ENCODE data around the gene SH3GL2.
"Not testable (repeated sequence)": the region's sequence is repeated elsewhere in the genome, so short reads cannot be mapped to it uniquely, and the experiment has no call there.

Gene SH3GL2

DNA sequence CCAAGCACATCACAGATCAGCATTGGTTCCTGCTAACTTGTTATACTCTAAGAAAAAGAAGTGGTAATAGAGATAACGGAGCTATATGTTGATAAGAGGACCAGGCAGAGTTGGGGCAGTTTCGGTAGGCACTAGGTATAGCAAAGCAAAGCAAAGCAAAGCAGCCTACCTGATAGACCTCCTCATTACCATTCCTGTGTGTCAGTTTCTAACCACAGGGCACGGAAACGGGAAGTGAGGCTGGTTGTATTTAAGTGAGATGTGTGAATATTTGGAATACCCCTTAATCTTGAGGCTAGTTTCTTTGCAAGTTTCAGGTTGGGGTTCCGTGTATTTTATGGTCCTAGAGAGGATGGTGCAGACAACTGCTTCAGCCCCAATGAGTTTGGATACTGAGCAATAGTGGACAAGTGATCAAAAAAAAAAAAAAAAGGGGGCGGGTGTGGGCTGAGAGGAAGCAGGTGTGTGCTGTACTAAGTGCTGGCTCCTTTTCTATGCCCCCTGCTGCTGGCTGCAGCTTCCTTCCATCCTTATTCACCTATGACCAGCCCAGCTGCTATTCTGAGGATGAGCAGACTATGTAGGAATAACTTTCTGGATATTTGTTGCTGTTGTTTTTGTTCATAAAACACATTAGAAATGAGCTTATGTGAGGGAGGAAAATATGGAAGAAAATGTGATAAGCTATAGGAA is 183.3 kb downstream of the SH3GL2 start:
- DNase-seq = no peak

DNA sequence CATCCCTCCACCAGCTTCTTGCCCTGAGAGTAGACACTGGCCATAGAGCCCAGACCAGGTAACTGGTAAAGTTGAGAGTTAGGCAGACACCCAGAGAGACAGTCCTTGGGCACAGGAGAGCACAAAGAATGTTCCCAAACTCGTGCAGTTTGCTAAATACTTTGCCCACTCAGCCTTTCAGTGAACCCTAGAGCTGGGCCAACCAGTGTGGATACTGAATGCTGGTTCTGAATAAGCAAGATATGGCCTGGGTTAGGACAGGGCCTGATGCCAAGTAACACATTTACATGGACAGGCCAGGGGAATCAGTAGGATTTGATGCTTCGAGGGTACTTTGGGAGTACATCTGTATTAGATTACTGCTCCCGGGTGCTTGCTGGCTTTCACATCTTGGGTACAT is 185.4 kb downstream of the SH3GL2 start:
- DNase-seq = no peak

DNA sequence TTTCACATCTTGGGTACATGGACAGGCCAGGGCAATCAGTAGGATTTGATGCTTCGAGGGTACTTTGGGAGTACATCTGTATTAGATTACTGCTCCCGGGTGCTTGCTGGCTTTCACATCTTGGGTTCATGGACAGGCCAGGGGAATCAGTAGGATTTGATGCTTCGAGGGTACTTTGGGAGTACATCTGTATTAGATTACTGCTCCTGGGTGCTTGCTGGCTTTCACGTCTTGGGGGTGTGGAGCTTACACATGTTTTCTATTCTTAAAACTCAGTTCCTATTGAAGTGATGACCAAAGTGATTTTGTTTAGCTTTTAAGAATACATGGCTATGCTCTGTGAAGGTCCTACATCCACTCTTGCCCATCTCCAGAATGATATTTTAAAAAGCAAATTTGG is 186.3 kb downstream of the SH3GL2 start:
- not testable (repeated sequence) for DNase-seq

DNA sequence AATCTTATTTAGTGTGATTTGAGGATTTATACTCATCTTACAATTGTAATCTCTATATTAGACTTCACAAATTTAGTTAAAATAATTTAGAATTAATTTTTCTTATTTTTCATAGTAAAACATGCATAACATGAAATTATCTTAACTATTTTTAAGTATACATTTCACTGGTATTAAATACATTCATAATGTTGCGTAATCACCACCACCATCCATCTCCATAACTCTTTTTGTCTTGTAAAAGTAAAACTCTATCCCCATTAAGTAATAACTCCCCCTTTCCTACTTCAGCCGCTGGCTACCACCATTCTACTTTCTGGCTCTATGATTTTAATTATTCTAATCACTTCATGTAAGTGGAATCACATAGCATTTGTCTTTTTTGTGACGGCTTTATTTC is 193.4 kb downstream of the SH3GL2 start:
- DNase-seq = no peak

DNA sequence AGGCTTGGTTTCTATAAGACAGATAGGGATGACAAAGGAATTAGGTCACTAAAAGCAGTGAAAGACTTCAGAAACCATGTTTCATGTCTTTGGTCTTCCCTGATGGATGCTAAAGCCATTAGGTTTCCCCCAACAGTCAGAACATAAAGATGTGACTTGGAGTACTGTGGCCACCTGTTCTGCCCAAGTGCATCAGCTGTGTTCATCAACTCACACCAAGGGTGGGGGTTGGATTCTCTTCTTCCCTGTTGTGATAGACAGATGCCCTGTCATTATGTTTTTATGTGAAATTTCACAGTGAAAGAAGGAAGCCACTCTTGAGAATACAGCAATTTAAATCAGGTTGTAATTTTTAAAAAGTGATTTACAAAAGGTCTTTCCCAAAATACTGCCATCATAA is 196.8 kb downstream of the SH3GL2 start:
- DNase-seq = peak; percentile 58

DNA sequence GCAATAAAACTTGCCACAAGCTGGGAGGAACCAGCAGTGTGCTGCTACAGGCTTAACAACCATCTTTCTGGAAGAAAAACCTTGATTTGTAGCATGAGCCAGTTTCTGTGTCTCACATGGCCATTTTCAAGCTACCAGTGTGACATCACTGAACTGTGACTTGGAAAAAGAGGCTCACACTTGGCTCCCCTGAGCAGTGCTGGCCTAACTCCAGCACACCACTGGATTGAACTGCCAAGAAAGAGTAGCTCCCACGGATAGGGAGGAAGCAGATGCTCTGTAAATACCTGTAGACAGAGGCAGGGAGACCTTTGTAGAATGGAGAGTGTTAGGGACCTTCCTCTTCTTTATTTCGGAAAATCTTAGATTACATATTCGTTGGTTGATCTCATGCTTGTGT is 197.9 kb downstream of the SH3GL2 start:
- peak; percentile 11 for DNase-seq

DNA sequence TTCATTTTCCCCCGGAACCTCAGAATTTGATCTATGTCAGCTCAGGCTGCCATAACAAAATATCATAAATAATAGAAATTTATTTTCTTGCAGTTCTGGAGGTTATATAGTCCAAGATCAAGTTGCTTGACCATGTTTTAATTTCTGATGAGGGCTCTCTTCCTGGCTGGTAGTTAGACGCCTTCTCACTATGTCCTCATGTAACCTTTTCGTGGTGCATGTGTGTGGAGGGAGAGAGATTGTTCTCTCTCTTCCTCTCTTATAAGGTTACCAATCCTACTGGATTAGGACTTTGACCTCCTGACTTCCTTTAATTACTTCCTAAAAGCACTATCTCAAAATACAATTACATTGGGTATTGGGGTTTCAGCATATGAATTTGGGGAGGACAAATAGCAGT is 198.6 kb downstream of the SH3GL2 start:
- no peak for DNase-seq

DNA sequence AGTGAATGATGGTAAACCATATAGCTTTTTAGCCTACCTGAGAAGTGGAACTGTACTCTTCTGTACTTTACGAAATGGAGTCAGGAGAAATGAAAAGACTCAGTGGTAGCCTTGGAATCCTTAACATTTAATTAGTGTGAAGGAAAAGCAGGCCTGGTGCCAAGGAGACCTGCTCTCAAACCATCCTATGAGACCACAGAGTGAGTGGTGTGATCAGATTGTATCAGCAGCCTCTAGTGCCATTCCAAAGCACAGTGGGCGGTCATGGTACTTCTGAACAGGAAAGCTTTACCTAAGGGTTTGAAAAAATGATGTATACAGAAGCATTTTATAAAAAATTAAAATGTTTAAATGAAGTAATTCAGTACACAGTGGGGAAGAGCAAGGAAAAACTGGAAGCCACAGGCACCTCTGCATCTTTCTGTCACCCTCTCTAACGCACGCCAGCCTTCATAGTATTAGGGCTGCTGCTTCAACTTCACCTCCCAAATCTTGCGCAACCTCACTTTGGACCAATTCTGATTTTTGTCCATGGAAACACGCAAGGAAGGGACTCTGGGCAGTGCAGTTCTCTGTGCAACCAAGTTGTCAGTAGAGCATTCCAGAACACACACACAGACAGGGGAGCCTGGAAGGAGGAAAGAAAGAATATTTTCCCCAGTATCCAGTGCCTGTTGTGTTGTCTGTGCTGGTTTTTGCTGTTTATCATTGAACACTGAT is 203.7 kb downstream of the SH3GL2 start:
- no peak for DNase-seq

DNA sequence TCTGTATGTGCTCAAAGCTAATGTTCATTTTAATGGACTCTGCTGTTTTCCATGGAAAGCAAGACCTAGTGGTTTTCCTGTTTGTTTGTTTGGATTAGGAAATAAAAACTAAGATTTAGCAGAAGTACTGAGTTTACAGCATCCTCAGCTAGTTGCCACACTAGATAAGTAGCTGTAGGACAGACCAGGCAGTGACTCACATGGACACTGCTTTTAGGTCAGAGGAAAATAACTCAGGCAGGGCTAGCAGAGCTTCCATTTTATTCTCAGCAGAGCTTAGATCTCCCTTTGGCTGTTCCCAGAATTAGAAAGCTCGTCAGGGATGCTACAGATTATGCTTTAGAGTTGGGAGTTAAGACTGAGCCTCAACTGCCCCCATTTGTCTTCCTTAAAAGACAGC is 204.4 kb downstream of the SH3GL2 start:
- DNase-seq = no peak

DNA sequence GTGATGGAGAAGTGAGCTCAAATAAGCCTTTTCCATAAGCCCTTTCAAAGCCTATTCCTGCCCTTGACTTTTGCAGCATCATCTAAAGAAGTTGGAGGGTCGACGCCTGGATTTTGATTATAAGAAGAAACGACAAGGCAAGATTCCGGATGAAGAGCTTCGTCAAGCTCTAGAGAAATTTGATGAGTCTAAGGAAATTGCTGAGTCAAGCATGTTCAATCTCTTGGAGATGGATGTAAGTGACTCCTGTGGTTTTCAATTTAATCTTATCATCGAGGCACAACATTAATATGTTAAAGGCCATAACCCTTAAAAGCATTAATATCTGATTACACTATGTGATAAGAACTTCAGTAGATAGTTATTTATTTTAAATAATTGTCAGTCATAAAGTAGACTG is 210.4 kb downstream of the SH3GL2 start:
- no peak for DNase-seq

DNA sequence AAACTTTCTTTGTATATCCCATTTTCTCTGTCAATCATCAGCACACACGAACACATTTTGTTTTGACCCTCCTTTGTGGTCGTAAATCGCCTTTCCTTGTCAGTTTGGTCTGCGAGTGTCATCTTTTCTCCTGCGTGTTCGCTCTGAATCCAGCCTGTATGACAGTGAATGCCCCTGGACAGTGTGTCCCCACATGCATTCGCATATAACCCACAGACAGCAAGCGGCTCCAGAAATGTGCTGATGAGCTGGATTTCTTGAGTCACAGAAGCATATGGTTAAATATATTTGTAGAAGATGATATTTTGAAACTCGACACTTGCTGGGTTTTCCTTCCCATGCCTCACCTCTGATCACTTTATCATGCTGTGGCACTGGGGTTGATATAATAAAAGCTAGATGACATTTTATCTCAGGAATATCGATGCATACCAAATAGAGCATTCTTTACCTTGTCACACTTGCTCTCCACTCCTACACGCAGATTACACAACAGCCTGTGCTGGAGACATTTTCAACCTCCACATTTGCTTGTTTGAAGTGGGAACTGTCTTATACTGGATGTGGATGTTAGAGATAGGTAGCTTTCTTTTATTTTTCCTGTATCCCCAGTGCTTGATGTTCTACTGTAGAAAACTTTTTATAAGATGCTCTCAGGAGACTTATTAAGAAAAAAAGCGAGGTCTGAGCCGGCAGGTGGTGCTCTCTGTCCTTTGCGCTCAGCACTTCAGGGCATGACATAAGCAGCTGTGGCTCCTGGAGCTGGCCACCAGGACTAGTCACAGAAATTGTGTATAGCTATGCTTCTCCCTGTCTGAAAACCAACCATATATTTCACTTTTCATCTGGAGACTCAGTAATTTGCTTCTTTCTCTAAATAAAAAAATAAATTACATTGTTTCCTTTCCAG is 215.1 kb downstream of the SH3GL2 start:
- DNase-seq = no peak

DNA sequence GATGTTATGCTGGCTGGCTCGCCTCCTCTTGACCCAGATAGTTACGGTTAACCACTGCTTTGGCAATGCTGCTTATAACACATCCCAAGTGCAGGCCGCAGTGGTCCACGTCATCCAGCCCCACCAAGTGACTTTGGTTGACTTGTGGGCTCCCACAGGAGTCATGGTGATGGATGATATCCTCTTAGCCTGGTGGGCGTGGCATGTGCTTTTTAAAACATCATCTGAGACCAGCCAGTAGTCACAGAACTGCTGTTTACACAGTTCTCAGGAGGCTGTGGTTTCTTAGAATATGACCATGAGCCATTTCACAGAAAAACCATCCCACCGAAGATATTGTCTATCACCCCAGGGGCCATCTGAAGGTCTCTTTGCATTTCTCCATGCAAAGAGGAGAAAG is 216.9 kb downstream of the SH3GL2 start:
- DNase-seq = no peak

DNA sequence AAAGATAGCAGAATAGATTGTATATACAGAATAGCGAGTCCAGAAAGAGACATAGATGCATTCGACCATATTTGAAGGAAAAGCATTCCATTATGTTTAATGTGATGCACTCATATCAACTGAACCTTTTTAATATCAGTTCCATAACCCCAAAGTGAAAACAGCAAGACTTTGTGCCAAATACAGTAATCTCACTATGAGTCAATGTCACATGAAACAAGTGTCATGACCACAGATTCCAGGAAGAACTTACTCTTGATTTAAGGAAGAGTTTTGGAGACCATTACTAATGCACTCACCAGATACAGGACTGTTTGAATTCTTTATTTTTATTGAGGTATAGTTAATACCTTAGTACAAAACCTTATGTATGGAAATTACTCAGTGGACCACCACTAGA is 220.5 kb downstream of the SH3GL2 start:
- no peak for DNase-seq

DNA sequence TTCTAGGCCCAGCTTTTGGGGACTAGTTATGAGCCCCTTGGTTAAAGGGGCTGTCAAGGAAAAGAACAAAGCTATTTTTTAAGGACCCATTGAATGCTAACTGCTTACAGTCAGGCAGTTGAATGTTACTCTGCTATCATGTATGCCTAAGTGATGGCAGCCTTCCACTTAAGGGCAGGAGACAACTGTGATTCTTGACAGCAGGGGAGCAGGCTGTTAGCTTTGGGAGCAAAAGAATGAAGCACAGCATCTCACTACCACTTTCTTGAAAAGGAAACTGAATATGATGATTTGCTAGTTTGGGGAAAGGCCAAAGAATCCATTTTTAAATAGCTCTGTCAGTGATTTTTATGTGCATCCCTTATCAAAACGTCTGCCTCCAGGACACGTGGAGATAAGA is 221.6 kb downstream of the SH3GL2 start:
- DNase-seq = no peak

DNA sequence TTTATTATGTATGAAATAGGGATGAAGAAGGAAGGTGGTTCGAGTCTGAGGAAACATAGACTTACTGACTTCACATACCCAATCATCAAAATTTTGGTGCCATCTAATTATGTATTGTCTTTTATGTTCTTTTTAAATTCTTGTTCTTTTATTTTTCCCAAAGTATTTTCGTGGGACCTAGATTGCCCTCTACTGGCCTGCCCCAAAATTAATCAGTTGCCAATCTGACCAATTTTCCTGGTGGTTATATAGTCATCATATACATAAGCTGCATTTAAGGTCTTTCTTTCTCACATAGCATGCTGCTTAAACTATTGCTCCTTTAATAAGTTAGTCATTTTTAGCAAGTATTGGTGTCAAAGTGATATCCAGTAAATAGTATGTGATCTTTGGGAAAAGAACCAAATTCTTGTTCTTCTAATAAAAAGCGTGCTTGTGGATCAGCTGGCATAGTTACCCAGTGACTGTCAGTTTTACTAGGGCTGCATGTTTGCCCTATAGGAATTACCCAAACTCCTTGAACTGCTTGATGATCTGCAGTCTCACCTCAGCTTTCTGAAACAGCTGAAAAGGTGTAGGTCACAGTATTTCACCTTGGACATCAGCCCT is 223.5 kb downstream of the SH3GL2 start:
- no peak for DNase-seq

DNA sequence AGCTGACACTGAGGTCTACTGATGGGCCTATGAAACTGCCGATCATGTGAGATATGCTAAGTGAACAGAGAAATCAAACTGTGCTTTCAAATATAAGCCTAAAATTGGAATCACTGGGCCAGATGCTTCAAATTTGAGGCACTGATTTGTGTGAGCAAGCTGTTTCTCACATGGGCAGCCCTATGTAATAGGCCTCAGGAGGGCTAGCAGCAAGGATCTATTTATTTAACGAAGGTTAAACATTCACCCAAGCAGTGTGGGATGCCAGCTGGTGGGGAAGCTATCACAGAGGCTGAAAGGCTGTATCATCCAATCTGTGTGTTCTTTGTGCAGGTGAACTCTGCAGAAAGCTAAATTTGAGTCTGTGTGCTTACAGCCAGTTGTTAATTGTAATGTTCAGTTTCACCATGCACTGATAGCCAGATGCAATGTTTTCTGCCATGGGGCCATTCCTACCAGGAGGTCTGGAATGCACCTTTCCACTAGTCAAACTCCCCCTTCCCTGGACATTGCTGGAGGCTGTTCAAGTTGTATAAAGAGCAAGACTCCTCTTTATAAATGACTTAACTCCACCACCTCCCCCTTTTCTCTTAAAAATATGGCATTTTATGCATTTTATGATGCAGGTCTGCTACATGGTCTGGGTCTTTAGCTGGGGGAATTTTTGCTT is 228.9 kb downstream of the SH3GL2 start:
- DNase-seq = peak; percentile 83

DNA sequence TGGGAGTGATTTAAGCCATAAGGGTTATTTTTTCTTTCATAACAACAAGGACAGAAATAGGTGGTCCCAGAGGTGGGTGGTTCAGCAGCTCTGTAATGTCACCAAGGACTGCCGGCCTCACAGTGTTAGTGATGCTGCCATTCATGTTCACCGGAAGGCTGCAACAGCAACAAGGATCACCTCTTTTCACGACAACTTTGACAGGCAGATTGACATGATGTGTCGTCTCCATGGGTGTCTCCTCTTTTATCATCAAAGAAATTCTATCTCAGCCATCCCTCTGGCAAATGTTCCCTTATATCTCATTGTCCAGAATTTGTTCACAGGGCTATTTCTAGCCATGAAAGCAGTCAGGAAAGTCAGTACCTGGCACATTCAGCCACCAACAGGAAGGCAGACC is 231.5 kb downstream of the SH3GL2 start:
- no peak for DNase-seq

DNA sequence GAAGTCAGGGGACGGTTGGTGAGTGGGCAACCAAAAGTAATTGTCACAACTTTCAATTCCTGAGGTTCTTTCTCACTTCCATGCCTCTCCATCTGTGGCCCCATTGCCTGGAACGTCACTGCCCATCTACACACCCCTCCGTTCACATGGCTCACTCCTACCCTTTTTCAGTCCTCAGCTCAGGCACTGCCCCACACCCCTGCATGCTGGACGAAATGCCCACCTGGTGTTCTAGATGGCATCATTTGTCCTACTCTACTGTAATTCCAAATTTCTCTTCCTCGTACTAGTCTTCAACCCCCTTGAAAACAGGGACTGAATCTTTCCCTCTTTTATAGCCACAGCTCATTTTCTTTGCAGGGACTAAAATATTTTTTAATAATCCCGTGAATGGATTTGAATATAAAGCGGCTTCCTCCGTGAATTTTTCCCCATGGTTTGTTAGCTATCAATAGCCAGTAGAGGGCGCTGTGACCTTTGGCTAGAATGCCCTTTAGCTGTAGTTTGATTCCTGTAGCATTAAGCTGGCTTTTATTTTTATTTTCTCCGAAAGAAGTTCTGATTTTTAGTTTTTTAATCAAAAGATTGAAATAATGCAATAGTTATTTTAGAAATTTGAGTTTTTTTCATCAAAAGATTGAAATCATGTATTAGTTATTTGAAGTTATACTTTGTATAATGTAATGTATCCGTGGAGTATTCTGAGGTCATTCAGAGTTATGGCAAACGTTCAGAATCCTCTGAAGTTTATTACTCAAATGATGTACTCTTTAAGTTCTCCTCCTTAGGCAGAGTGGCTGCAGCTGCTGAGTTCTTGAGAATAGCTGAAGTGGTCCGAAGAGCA is 232.1 kb downstream of the SH3GL2 start:
- peak; percentile 50 for DNase-seq

DNA sequence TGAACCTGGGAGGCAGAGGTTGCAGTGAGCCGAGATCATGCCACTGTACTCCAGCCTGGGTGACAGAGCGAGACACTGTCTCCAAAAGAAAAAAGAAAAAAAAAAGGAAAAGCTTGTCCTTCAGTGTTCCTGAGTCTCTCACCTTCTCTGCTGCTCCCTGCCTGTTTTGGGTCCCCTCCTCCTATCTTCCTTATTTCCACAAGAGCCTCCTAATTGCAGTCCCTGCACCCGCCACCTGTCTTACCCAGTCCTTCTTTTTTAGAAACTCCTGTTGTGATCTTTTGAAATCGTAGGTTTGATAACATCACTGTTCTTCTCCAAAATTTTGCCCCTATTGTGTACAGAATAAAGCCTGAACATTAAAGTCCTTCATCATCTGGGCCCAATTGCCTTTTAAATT is 234.9 kb downstream of the SH3GL2 start:
- DNase-seq = peak; percentile 1

DNA sequence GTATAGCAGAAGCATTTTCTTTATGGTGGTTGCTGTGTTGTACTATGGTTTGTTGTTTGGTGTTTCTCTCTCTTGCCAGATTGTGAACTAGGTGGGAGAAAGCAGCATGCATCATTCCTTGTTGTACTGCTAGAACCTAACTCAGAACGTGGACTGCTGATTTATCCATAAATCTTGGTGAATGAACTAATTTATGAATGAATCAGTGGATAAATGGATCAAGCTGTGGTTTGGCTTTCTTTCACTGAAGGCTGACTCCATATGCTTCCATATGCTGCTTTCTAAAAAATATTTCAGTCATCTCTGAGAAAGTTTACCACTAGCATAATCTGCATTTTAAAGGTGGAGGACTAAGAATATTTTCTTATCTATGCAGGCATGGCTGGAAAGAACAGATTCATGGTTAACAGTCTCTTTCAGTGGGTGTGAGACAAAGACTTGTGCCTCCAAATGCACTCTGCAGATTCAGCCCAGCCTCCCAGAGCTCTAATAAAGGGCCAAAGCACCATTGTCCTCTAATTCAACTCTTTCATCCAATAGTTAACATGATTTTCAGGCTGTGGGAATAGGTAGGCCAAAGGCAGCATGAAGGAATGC is 237.7 kb downstream of the SH3GL2 start:
- no peak for DNase-seq

DNA sequence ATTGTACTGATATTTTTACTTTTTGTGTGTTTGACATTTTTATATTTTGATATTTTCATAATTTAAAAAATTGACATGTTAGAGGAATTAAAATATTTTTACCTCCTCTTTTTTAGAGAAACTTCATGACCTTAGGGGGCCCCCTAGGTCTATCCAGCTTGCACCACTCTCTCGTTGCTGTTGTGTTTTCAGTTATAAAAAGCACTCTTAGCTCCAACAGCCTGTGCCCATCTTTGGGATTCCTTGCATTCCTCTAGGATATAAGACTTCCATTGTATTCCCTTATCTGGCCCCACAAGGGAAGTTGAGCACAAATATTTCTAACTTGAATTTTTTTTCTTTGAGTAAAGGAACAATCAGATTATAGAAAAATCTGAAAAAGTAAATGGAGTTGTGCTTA is 245.3 kb downstream of the SH3GL2 start:
- DNase-seq = no peak

Measured in NCI-H2171 treated with DMSO at 0.1 percent for 48 hours (cell line).